Thyroid gland (tissue), 4 donors: ENCODE results near the gene PPP2R5C. TPM values are rescaled to one million over a fixed set of nuclear protein-coding genes. Genes with fewer than 3 reads are reported as not detected.

Source experiments
- DNase-seq, 2 donors: peaks; one replicate each; pipeline ENCODE4 v3.0.0-alpha.2; 2019
- H3K27ac ChIP-seq, 3 donors: fragments of 200-600 bp; sonication (generic); 1 replicate in 2 of 3; 2 replicates in 1 of 3; pipeline ENCODE4 v1.5.1; 2016 to 2019; ENCODE audit warnings: mild to moderate bottlenecking in 1 of 3, moderate library complexity in 1 of 3
- H3K27me3 ChIP-seq: fragments of 200-600 bp; sonication (generic); one replicate; pipeline ENCODE4 v1.5.1; 2019
- H3K36me3 ChIP-seq, 2 donors: fragments of 200-600 bp; sonication (generic); one replicate each; pipeline ENCODE4 v1.5.1; 2016 to 2019
- H3K4me1 ChIP-seq, 2 donors: fragments of 200-600 bp; sonication (generic); one replicate each; pipeline ENCODE4 v1.5.1; 2017 to 2019
- H3K4me3 ChIP-seq, 3 donors: fragments of 200-600 bp; sonication (generic); replicated peaks in 1 of 3; 1 replicate in 2 of 3; 2 replicates in 1 of 3; pipeline ENCODE4 v1.5.1; 2016; ENCODE audit warnings: mild to moderate bottlenecking in 1 of 3
- H3K9me3 ChIP-seq: fragments of 200-600 bp; sonication (generic); one replicate; pipeline ENCODE4 v1.5.1; 2017
- CTCF ChIP-seq, 6 experiments: fragments of 200-600 bp in 3 of 6; fragments of 450-650 bp in 3 of 6; sonication (generic) in 3 of 6; IDR thresholded peaks; one replicate each; pipeline ENCODE4 v1.5.1; 2016 to 2019; ENCODE audit warnings: antibody characterized with exemption in 6 of 6, mild to moderate bottlenecking in 2 of 6, inconsistent platforms in 1 of 6, moderate library complexity in 1 of 6
- POLR2A ChIP-seq, 2 donors: fragments of 450-650 bp; IDR thresholded peaks; one replicate each; pipeline ENCODE4 v1.6.1; 2017; ENCODE audit warnings: antibody characterized with exemption in 2 of 2, mild to moderate bottlenecking in 2 of 2, moderate library complexity in 1 of 2
- WGBS, 2 donors: methylation state at CpG; one replicate each; pipeline ENCODE4 v1.1.5; 2017; 5-methylcytosine and 5-hydroxymethylcytosine counted together
- intact Hi-C: fragments of 100-400 bp; cut with DNase I; formaldehyde crosslinking; loops from one replicate; pipeline ENCODE4 v1.15.1; 2023
- total RNA-seq, 4 donors: library from RNA; depleted of rRNA; stranded (reverse); fragments of >200 nt; gene quantifications; one replicate each; pipeline ENCODE4 v1.2.3, GENCODE V29; 2016

The PPP2R5C gene
- total RNA-seq, 4 donors from 2014 or later: 105 to 209 (median 141) TPM

- H3K36me3 ChIP-seq: no peaks in the 10 kb centered on the region
- H3K27me3 ChIP-seq: no peaks in the 10 kb centered on the region
- no peak overlapping the region for H3K4me3 ChIP-seq
- TF ChIP-seq CTCF (IDR thresholded peaks at IDR 0.05) (no peak), POLR2A (IDR thresholded peaks at IDR 0.05) (no peak)
- no peak for DNase-seq
- H3K27ac ChIP-seq: no peak overlapping the region
- intact Hi-C loops: no loop called here
- H3K9me3 ChIP-seq: no peaks in the 10 kb centered on the region
- 80 to 93% methylated on average over 8 to 14 of the region's 14 CpGs for WGBS, 2 donors
- H3K4me1 ChIP-seq: no peaks in the 10 kb centered on the region
These were observed 173.2 kb downstream of the PPP2R5C start for GRCh38 chr14:101934601-101935150.

DNA sequence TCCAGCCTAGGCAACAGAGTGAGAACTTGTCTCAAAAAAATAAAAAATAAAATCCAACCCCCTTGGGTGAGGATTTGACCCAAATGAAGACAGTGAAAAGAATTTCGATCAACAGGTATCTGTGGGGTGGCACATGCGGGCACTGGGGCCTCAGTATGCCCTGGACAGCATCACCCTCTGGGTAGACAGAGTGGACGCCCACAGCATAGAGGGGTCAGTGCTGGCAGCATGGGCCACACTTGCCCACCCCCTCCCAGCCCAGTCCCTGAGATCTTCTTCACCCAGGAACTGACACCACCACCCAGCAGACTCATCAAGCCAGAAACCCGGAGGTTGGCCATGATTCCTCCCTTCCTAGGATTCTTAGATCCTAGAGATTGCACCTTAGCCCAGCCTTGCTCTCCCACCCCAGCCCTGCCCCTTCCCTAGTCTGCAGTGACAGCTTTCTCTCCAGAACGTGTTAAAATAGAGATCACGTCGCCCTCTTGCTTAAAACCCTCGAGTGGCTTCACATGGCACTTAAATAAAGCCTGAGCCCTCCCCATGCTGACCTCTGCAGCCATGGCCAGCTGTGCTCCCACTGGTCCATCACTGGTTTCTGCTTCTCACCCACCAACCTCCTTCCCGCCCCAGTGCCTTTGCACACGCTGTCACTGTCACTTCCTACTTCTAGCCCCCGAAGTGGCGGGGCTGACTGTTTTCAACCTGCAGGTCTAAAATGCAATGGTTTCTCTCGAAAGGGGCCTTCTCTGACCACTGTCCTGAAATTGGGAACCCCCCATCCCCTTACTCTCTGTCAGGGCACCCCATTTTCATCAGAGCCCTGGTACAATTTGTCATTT, 176.6 kb downstream of the PPP2R5C start:
- no peak overlapping the region for H3K4me3 ChIP-seq
- H3K36me3 ChIP-seq: no peaks in the 10 kb centered on the region
- no peaks in the 10 kb centered on the region for H3K4me1 ChIP-seq
- intact Hi-C loops: no loop called here
- H3K27ac ChIP-seq: no peak overlapping the region
- TF ChIP-seq CTCF (IDR thresholded peaks at IDR 0.05) (no peak), POLR2A (IDR thresholded peaks at IDR 0.05) (no peak)
- 64 to 66% methylated on average over 13 of the region's 13 CpGs for WGBS, 2 donors
- no peaks in the 10 kb centered on the region for H3K9me3 ChIP-seq
- DNase-seq: no peak
- no peaks in the 10 kb centered on the region for H3K27me3 ChIP-seq

DNA sequence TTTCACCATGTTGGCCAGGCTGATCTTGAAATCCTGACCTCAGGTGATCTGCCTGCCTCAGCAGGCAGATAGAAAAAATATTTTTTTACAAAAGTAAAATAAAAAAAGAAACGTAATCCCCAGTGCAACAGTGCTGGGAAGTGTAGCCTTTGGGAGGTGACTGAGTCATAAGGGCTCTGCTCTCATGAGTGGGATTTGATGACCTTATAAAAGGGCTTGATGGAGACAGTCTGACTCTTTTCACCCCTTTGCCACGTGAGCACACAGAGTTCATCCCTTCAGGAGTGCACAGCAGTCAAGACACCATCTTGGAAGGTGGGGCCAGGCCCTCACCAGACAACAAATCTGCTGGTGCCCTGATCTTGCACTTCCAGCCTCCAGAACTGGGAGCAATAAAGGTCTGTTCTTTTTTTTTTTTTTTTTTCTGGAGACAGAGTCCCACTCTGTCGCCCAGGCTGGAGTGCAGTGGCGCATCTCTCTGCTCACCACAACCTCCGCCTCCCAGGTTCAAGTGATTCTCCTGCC, 178.2 kb downstream of the PPP2R5C start:
- no peaks in the 10 kb centered on the region for H3K4me1 ChIP-seq
- H3K27me3 ChIP-seq: no peaks in the 10 kb centered on the region
- 78 to 83% methylated on average over 5 of the region's 5 CpGs for WGBS, 2 donors
- H3K9me3 ChIP-seq: no peaks in the 10 kb centered on the region
- no peaks in the 10 kb centered on the region for H3K36me3 ChIP-seq
- intact Hi-C loops: no loop called here
- H3K4me3 ChIP-seq: no peak overlapping the region
- no peak for DNase-seq
- no peak for TF ChIP-seq POLR2A (IDR thresholded peaks at IDR 0.05)
- TF ChIP-seq CTCF (IDR thresholded peaks at IDR 0.05): no peak
- no peak overlapping the region for H3K27ac ChIP-seq

DNA sequence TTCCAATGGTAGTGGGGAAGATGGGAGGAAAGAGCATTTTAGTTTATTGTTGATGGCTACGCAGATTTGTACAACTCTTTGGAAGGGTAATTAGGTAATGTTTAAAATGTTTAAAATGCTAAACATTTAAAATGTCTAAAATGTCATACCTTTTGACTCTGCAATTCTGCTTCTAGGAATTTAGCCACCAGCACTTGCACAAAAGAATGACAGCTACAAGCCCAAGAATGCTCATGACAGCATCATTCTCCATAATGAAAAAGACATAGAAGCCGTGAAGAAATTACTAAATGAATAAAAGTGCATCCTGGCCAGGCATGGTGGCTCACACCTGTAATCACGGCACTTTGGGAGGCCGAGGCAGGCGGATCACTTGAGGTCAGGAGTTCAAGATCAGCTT, 182.9 kb downstream of the PPP2R5C start:
- TF ChIP-seq POLR2A (IDR thresholded peaks at IDR 0.05): no peak
- no peak for TF ChIP-seq CTCF (IDR thresholded peaks at IDR 0.05)

DNA sequence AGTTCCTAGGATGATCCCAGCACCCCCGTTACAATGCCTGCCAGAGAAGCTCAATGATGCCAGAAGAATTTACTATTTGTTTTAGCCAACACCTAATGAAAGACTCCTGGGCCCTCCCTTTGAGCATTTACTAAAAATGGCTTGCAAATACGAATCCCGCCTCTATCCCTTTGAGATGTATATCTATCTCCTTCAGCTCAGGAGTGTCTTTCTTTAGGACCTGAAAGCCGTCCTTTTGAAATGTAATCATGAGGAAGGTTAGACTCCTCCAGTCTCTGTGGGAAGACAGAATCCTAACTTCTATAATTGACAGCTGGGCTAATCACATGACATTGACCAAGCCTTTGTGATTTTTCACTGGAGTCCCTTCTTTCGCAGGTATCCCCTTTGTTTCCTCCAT, 183.7 kb downstream of the PPP2R5C start:
- intact Hi-C loops: loop anchor here (5.0 kb wide), 1 partner anchor 178 kb away; no protein-coding TSS in a partner anchor
- DNase-seq: no peak
- Histone ChIP-seq H3K9me3 (no peaks in the 10 kb centered on the region), H3K4me1 (peaks cover 14 to 18% of the 10 kb centered on the region in 2 donors), H3K27ac (no peak overlapping the region), H3K27me3 (no peaks in the 10 kb centered on the region), H3K36me3 (no peaks in the 10 kb centered on the region), H3K4me3 (no peak overlapping the region)
- WGBS, 2 donors: 4 to 11% methylated on average over 5 of the region's 5 CpGs
- TF ChIP-seq CTCF (IDR thresholded peaks at IDR 0.05): no peak
- TF ChIP-seq POLR2A (IDR thresholded peaks at IDR 0.05): no peak

More for the DNA sequence above, 182.9 kb downstream of the PPP2R5C start:
- Histone ChIP-seq H3K36me3 (no peaks in the 10 kb centered on the region), H3K27me3 (no peaks in the 10 kb centered on the region), H3K27ac (no peak overlapping the region), H3K4me3 (no peak overlapping the region), H3K4me1 (peaks cover 12 to 13% of the 10 kb centered on the region in 2 donors), H3K9me3 (no peaks in the 10 kb centered on the region)
- WGBS, 2 donors: 71 to 75% methylated on average over 5 of the region's 5 CpGs
- intact Hi-C loops: no loop called here
- no peak for DNase-seq
